ENCODE measurements around the gene SDK1. TPM values are rescaled to one million over a fixed set of nuclear protein-coding genes. Genes with fewer than 3 reads are reported as not detected.

SDK1 gene
- total RNA-seq, 1 donor from 2014 or later = 3.9 TPM

DNA sequence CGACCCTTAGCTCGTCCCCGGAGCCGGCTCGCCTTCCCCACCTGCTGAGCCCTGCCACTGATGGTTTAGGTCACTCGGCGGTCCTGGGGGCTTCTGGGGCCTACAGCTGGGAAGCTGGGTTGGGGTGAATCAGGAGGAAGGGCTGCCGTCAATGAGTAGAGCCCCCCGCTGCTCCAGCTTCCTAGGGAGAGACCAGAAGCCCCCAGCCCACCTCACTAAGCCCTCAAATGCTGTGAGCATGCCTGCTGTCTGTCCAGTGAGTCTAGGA is 885.4 kb downstream of the SDK1 start:
- no peak overlapping the region for H3K4me3 ChIP-seq (ENCODE audit: low read depth, low read length)
- DNase-seq (ENCODE audit: low read depth) = no peak
- TF ChIP-seq, protein P1, sequence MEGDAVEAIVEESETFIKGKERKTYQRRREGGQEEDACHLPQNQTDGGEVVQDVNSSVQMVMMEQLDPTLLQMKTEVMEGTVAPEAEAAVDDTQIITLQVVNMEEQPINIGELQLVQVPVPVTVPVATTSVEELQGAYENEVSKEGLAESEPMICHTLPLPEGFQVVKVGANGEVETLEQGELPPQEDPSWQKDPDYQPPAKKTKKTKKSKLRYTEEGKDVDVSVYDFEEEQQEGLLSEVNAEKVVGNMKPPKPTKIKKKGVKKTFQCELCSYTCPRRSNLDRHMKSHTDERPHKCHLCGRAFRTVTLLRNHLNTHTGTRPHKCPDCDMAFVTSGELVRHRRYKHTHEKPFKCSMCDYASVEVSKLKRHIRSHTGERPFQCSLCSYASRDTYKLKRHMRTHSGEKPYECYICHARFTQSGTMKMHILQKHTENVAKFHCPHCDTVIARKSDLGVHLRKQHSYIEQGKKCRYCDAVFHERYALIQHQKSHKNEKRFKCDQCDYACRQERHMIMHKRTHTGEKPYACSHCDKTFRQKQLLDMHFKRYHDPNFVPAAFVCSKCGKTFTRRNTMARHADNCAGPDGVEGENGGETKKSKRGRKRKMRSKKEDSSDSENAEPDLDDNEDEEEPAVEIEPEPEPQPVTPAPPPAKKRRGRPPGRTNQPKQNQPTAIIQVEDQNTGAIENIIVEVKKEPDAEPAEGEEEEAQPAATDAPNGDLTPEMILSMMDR (IDR thresholded peaks at IDR 0.05; ENCODE audit: insufficient read depth, low read length, poor library complexity, severe bottlenecking) = no peak
- no peaks in the 10 kb centered on the region for H3K27me3 ChIP-seq (ENCODE audit: control insufficient read depth, insufficient read depth, low read length)
- H3K36me3 ChIP-seq (ENCODE audit: control insufficient read depth, insufficient read depth, low read length) = no peaks in the 10 kb centered on the region

DNA sequence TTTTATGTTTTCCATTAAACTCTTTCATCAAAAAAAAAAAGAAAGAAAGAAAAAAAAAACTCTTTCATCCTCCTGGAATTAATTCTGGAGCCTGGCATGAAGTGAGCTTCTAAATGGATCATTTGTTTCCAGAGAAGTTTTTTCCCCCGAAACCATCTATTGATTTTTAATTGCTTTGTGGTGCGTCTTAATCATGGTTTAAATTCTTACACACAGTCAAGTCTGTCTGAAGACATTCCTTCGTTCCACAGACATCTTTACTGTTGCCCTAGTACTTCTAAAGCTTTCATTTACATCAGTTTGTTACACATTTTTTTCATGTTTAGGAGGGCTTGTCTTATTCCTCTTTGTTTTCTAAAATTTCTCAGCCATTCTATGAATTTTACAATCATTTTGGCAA is 887.6 kb downstream of the SDK1 start:
- TF ChIP-seq, protein P1 (IDR thresholded peaks at IDR 0.05; ENCODE audit: insufficient read depth, low read length, poor library complexity, severe bottlenecking) = no peak
- Histone ChIP-seq H3K36me3 (ENCODE audit: control insufficient read depth, insufficient read depth, low read length) (no peaks in the 10 kb centered on the region), H3K27me3 (ENCODE audit: control insufficient read depth, insufficient read depth, low read length) (no peaks in the 10 kb centered on the region), H3K4me3 (ENCODE audit: low read depth, low read length) (no peak overlapping the region)
- no peak for DNase-seq (ENCODE audit: low read depth)

DNA sequence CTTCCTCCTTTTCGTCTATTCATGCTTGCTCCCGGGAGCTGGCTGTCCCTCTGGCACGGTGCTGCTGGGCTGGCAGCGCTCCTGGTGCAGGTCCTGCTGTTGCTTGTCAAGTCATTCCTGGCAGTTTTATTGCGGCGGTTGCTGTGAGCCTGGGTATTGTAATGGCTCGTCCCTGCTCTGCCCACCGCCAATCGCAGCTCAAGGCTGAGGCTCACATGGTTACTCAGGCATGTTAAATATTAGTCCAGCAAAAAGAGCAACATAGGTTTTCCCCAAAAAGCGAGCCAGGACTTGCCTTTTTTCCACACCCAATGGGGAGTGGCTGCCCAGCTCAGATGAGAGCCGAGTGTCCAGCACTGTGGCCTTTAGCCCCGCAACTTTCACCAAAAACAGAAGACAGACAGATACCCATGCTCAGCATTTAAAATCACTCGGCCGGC is 888.1 kb downstream of the SDK1 start:
- Histone ChIP-seq H3K36me3 (ENCODE audit: control insufficient read depth, insufficient read depth, low read length) (no peaks in the 10 kb centered on the region), H3K27me3 (ENCODE audit: control insufficient read depth, insufficient read depth, low read length) (no peaks in the 10 kb centered on the region), H3K4me3 (ENCODE audit: low read depth, low read length) (no peak overlapping the region)
- TF ChIP-seq, protein P1 (IDR thresholded peaks at IDR 0.05; ENCODE audit: insufficient read depth, low read length, poor library complexity, severe bottlenecking) = no peak
- DNase-seq (ENCODE audit: low read depth) = peak; percentile 26

DNA sequence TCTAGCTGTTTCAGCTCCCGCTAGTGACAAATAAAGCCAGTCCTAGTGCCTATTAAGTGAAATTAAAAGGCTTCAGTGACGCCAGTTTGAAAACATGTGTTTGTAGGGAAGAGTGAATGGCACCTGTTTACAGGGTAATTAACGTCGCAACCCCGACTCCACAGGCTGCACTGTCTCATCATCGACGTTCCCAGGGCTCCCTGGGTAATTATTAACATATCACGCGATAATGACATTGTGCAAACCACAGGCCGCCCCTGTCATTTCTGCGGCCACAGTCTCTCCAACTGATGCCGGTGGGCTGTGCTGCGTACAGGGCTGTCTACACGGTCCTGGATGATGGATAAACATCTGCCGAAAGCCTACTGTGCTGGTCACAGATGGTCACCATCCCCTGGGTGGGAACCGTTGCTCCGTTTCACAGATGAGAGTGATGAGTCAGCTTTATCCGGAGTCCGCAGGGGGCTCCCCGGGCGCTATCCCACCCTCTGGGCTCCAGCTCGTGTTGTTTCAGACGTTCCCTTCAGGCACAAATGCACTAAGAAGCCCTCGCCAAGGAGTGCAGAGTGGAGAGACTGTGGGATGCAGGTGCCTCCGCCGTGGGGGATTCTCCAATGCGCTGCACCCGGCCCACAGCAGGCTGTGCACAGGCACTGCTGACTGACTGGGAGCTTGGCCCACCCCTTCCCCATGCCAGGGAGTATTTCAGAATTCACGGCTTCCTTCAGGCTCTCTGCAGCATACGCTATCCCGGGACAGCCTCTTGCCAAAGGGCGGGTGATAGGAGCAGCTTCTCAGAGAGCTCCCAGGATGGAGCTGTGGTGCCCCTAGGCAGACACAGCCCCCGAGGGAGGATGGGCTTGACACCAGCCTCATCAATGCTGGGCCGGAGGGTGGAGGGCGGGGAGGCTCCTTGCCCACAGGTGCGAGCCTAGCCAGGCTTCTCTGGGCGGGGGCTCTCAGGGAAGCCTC is 889.2 kb downstream of the SDK1 start:
- TF ChIP-seq, protein P1 (IDR thresholded peaks at IDR 0.05; ENCODE audit: insufficient read depth, low read length, poor library complexity, severe bottlenecking) = no peak
- DNase-seq (ENCODE audit: low read depth) = no peak
- no peaks in the 10 kb centered on the region for H3K27me3 ChIP-seq (ENCODE audit: control insufficient read depth, insufficient read depth, low read length)

DNA sequence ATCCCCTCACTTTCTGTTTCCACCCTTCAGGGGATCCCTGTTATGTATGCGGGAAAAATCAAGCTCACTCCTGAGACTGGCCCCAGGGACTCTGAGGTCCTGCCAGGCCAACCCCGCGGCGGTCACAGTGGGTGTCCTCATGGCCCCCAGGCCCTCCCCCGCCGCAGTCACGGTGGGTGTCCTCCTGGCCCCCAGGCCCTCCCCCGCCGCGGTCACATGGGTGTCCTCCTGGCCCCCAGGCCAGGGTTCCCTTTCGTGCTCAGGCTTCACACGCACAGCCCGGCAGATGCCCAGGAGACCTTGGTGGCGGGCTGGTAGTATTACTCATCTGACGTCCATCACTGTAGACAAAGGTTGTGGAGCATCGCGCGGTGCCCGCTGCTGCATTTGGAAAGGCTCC is 890.0 kb downstream of the SDK1 start:
- Histone ChIP-seq H3K27me3 (ENCODE audit: control insufficient read depth, insufficient read depth, low read length) (no peaks in the 10 kb centered on the region), H3K4me3 (ENCODE audit: low read depth, low read length) (no peak overlapping the region), H3K36me3 (ENCODE audit: control insufficient read depth, insufficient read depth, low read length) (no peaks in the 10 kb centered on the region)
- TF ChIP-seq, protein P1 (IDR thresholded peaks at IDR 0.05; ENCODE audit: insufficient read depth, low read length, poor library complexity, severe bottlenecking) = no peak
- no peak for DNase-seq (ENCODE audit: low read depth)

More for the DNA sequence above, 889.2 kb downstream of the SDK1 start:
- H3K4me3 ChIP-seq (ENCODE audit: low read depth, low read length) = no peak overlapping the region
- no peaks in the 10 kb centered on the region for H3K36me3 ChIP-seq (ENCODE audit: control insufficient read depth, insufficient read depth, low read length)

DNA sequence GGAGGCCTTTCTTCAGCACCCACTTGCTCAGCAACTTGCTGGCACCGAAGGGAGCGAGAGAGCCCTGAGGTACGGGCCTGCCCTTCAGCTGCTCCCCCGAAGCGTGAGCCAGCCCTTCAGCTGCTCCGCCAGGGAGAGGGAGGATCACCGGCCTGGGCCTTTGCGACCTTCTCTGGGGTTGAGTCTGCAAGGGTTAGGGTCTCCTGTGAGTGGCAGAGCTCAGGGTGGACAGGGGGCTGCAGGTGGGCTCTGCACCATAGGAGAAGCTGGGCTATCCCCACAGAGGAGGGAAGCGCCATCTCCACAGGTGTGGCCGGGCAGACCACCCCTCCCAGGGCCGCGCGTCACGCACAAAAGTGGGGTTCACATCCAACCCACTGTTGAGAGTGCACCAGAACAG is 890.5 kb downstream of the SDK1 start:
- TF ChIP-seq, protein P1 (IDR thresholded peaks at IDR 0.05; ENCODE audit: insufficient read depth, low read length, poor library complexity, severe bottlenecking) = no peak
- DNase-seq (ENCODE audit: low read depth) = no peak
- Histone ChIP-seq H3K4me3 (ENCODE audit: low read depth, low read length) (no peak overlapping the region), H3K36me3 (ENCODE audit: control insufficient read depth, insufficient read depth, low read length) (no peaks in the 10 kb centered on the region), H3K27me3 (ENCODE audit: control insufficient read depth, insufficient read depth, low read length) (no peaks in the 10 kb centered on the region)

Data from kidney epithelial cell (primary cell).